Cardiac muscle cell (in vitro differentiated cells and primary cell): ENCODE measurements around the gene ERAP2. TPM values are rescaled to one million over a fixed set of nuclear protein-coding genes. Genes with fewer than 3 reads are reported as not detected.

Experiments
- DNase-seq, 2 donors: peaks; one replicate each; pipeline versions ENCODE4 v3.0.0 to v3.0.0-alpha.2; 2010 to 2017; ENCODE audit warnings: low read depth in 1 of 2, low spot score in 1 of 2
- H3K27ac ChIP-seq: fragments of 200-600 bp; sonication (generic); 2 replicates; pipeline ENCODE4 v1.5.1; 2016
- H3K27me3 ChIP-seq: fragments of 200-600 bp; sonication (generic); 2 replicates; pipeline ENCODE4 v1.6.0; 2016; ENCODE audit warnings: control low read depth
- H3K36me3 ChIP-seq: fragments of 200-600 bp; sonication (generic); 2 replicates; pipeline ENCODE4 v1.5.1; 2016; ENCODE audit warnings: control low read depth
- H3K4me1 ChIP-seq: fragments of 200-600 bp; sonication (generic); 2 replicates; pipeline ENCODE4 v1.8.1; 2017; ENCODE audit warnings: low read depth, mild to moderate bottlenecking, mixed run types
- H3K4me3 ChIP-seq: fragments of 200-600 bp; sonication (generic); 2 replicates; pipeline ENCODE4 v1.5.1; 2016; ENCODE audit warnings: mild to moderate bottlenecking
- H3K9me3 ChIP-seq: fragments of 200-600 bp; sonication (generic); 2 replicates; pipeline ENCODE4 v1.5.1; 2017; ENCODE audit warnings: low read depth, mild to moderate bottlenecking, control low read depth
- polyA plus RNA-seq: library from polyadenylated mRNA; unstranded; fragments of >200 nt; fragmentation: Nextera tagmentation; extraction: Ambion mirVana; gene quantifications from 2 replicates; pipeline ENCODE4 v1.2.1, GENCODE V29; 2016
- total RNA-seq: library from RNA; depleted of rRNA; stranded (reverse); fragments of >200 nt; gene quantifications from 2 replicates; pipeline ENCODE4 v1.2.3, GENCODE V29; 2016
- TF ChIP-seq, protein P1 (sequence below): IDR thresholded peaks from 2 replicates; pipeline ENCODE4 v1.5.1; 2012; ENCODE audit warnings: low read depth, mild to moderate bottlenecking, low read length

The ERAP2 gene
- total and polyA plus RNA-seq, 2 experiments from 2014 or later, result 0.35 TPM; not detected in 1

- Histone ChIP-seq H3K4me3 (no peak overlapping the region), H3K27ac (peak overlapping the region; percentile 71), H3K4me1 (peaks cover 29% of the 10 kb centered on the region), H3K9me3 (no peaks in the 10 kb centered on the region), H3K36me3 (no peaks in the 10 kb centered on the region), H3K27me3 (no peaks in the 10 kb centered on the region)
- TF ChIP-seq, protein P1, sequence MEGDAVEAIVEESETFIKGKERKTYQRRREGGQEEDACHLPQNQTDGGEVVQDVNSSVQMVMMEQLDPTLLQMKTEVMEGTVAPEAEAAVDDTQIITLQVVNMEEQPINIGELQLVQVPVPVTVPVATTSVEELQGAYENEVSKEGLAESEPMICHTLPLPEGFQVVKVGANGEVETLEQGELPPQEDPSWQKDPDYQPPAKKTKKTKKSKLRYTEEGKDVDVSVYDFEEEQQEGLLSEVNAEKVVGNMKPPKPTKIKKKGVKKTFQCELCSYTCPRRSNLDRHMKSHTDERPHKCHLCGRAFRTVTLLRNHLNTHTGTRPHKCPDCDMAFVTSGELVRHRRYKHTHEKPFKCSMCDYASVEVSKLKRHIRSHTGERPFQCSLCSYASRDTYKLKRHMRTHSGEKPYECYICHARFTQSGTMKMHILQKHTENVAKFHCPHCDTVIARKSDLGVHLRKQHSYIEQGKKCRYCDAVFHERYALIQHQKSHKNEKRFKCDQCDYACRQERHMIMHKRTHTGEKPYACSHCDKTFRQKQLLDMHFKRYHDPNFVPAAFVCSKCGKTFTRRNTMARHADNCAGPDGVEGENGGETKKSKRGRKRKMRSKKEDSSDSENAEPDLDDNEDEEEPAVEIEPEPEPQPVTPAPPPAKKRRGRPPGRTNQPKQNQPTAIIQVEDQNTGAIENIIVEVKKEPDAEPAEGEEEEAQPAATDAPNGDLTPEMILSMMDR, result no peak
- peak in 1 of 2 donors; percentile 24 for DNase-seq
These were observed 92.3 kb downstream of the ERAP2 start for GRCh38 chr5:96968614-96969013.

Other genes with a start within 250 kb of the ERAP2 start
- 83.0 and 101 TPM in 2 replicates for gene CAST, start 214.1 kb upstream of the ERAP2 start, total RNA-seq
- 85.2 and 94.5 TPM in 2 replicates for gene CAST, start 214.1 kb upstream of the ERAP2 start, polyA plus RNA-seq
- 13.7 and 21.0 TPM in 2 replicates for gene ERAP1, start 68.6 kb upstream of the ERAP2 start, total RNA-seq
- 8.0 and 10.1 TPM in 2 replicates for gene ERAP1, start 68.6 kb upstream of the ERAP2 start, polyA plus RNA-seq
- gene LNPEP, start 59.6 kb downstream of the ERAP2 start, total RNA-seq, result 22.7 and 41.0 TPM in 2 replicates
- 11.2 and 17.6 TPM in 2 replicates for gene LNPEP, start 59.6 kb downstream of the ERAP2 start, polyA plus RNA-seq